ENCODE data around the gene CAMSAP1.
A peak's percentile ranks its signal among the peaks of the same experiment; 100 is the strongest.

CAMSAP1 gene

GRCh38 chr9:135798263-135798585 is 109.1 kb downstream of the CAMSAP1 start:
- no peak for TF ChIP-seq EZH2phosphoT487 (IDR thresholded peaks at IDR 0.05; ENCODE audit: low read depth)
- TF ChIP-seq, protein P1, sequence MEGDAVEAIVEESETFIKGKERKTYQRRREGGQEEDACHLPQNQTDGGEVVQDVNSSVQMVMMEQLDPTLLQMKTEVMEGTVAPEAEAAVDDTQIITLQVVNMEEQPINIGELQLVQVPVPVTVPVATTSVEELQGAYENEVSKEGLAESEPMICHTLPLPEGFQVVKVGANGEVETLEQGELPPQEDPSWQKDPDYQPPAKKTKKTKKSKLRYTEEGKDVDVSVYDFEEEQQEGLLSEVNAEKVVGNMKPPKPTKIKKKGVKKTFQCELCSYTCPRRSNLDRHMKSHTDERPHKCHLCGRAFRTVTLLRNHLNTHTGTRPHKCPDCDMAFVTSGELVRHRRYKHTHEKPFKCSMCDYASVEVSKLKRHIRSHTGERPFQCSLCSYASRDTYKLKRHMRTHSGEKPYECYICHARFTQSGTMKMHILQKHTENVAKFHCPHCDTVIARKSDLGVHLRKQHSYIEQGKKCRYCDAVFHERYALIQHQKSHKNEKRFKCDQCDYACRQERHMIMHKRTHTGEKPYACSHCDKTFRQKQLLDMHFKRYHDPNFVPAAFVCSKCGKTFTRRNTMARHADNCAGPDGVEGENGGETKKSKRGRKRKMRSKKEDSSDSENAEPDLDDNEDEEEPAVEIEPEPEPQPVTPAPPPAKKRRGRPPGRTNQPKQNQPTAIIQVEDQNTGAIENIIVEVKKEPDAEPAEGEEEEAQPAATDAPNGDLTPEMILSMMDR (IDR thresholded peaks at IDR 0.05; ENCODE audit: low read depth, low read length): no peak
- no peaks in the 10 kb centered on the region for H3K9me3 ChIP-seq (ENCODE audit: insufficient read depth, low read length)
- H3K4me3 ChIP-seq (ENCODE audit: low read length): no peak overlapping the region
- no peak overlapping the region for H3K27ac ChIP-seq (ENCODE audit: low read length)
- H3K79me2 ChIP-seq (ENCODE audit: low read length): no peaks in the 10 kb centered on the region
- no peaks in the 10 kb centered on the region for H3K27me3 ChIP-seq (ENCODE audit: low read depth, low read length)
- H3K36me3 ChIP-seq (replicated peaks; ENCODE audit: low read depth, low read length): no peaks in the 10 kb centered on the region
- H2AFZ ChIP-seq (ENCODE audit: low read depth, low read length): no peak overlapping the region
- no peaks in the 10 kb centered on the region for H3K4me1 ChIP-seq (ENCODE audit: low read length)
- no peaks in the 10 kb centered on the region for H4K20me1 ChIP-seq (ENCODE audit: insufficient read depth, low read length)
- no peak overlapping the region for H3K4me2 ChIP-seq (ENCODE audit: low read length)
- no peak overlapping the region for H3K9ac ChIP-seq (ENCODE audit: low read length)

DNA sequence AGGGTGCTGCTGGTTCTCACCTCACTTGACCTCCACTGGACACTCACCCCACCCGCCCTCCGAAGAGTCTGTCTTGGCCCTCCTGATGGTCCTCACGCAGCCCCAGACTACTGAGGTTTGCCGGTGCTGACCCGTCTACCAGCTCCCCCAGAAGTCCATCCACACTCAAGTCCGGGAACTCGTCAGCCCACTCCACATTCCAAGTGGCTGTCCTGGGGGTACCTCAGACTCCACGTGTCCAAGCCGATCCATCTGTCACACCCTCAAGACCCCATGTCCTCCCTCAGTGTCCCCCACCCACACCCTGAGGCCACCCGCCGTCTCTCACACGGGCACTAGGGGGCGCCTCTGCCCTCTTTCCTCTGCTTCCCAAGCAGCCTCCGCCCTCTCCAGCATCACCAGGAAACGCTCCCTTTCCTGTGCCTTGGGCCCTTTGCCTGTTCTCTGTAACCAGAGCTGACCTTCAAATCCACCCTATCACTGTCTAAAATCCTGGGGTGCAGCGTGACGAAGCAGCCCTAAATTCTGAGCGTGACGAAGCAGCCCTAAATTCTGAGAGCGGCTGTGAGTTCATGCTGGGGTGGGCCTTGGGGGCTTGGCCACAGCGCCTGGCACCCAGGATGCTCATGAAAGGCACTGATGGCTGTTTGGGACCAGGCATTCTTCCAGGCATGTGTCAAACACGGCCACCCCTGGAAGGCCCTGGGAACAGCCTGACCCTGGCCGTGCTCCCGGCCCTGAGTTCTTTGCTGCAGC is 109.7 kb downstream of the CAMSAP1 start:
- Histone ChIP-seq H3K9me3 (ENCODE audit: insufficient read depth, low read length) (no peaks in the 10 kb centered on the region), H3K36me3 (replicated peaks; ENCODE audit: low read depth, low read length) (no peaks in the 10 kb centered on the region), H3K4me2 (ENCODE audit: low read length) (no peak overlapping the region), H3K4me1 (ENCODE audit: low read length) (no peaks in the 10 kb centered on the region), H3K27ac (ENCODE audit: low read length) (no peak overlapping the region), H3K79me2 (ENCODE audit: low read length) (no peaks in the 10 kb centered on the region), H3K27me3 (ENCODE audit: low read depth, low read length) (no peaks in the 10 kb centered on the region), H2AFZ (ENCODE audit: low read depth, low read length) (no peak overlapping the region), H3K9ac (ENCODE audit: low read length) (no peak overlapping the region), H3K4me3 (ENCODE audit: low read length) (no peak overlapping the region), H4K20me1 (ENCODE audit: insufficient read depth, low read length) (no peaks in the 10 kb centered on the region)
- TF ChIP-seq EZH2phosphoT487 (IDR thresholded peaks at IDR 0.05; ENCODE audit: low read depth): no peak
- TF ChIP-seq, protein P1 (IDR thresholded peaks at IDR 0.05; ENCODE audit: low read depth, low read length): peak; percentile 66

GRCh38 chr9:135796784-135797485 is 110.4 kb downstream of the CAMSAP1 start:
- H3K36me3 ChIP-seq (replicated peaks; ENCODE audit: low read depth, low read length): no peaks in the 10 kb centered on the region
- no peak overlapping the region for H3K4me3 ChIP-seq (ENCODE audit: low read length)
- no peak overlapping the region for H2AFZ ChIP-seq (ENCODE audit: low read depth, low read length)
- H3K4me2 ChIP-seq (ENCODE audit: low read length): no peak overlapping the region
- no peaks in the 10 kb centered on the region for H3K27me3 ChIP-seq (ENCODE audit: low read depth, low read length)
- no peaks in the 10 kb centered on the region for H3K9me3 ChIP-seq (ENCODE audit: insufficient read depth, low read length)
- H3K79me2 ChIP-seq (ENCODE audit: low read length): no peaks in the 10 kb centered on the region
- TF ChIP-seq, protein P1 (IDR thresholded peaks at IDR 0.05; ENCODE audit: low read depth, low read length): no peak
- no peak for TF ChIP-seq EZH2phosphoT487 (IDR thresholded peaks at IDR 0.05; ENCODE audit: low read depth)
- H3K27ac ChIP-seq (ENCODE audit: low read length): no peak overlapping the region
- H3K9ac ChIP-seq (ENCODE audit: low read length): no peak overlapping the region
- no peaks in the 10 kb centered on the region for H4K20me1 ChIP-seq (ENCODE audit: insufficient read depth, low read length)
- H3K4me1 ChIP-seq (ENCODE audit: low read length): no peaks in the 10 kb centered on the region

DNA sequence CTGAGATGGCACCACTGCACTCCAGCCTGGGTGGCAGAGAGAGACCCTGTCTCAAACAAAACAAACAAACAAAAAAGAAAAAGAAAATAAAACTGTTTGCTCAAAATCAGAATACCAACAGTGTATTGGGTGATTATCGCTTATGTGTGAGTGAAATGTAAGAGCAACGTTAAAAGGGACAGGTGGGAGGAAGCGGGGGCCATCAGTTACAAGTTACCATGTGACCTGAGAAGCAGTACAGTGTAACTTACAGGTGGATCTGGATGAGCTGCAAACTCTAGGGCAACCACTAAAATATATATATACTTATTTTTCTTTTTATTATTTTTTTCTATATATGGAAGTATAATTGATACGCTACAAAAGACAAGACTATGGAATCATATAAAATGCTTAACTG is 112.0 kb downstream of the CAMSAP1 start:
- Histone ChIP-seq H3K27me3 (ENCODE audit: low read depth, low read length) (no peaks in the 10 kb centered on the region), H3K9me3 (ENCODE audit: insufficient read depth, low read length) (no peaks in the 10 kb centered on the region), H2AFZ (ENCODE audit: low read depth, low read length) (no peak overlapping the region), H3K4me3 (ENCODE audit: low read length) (no peak overlapping the region), H3K79me2 (ENCODE audit: low read length) (no peaks in the 10 kb centered on the region), H3K4me2 (ENCODE audit: low read length) (no peak overlapping the region), H3K9ac (ENCODE audit: low read length) (no peak overlapping the region), H3K36me3 (replicated peaks; ENCODE audit: low read depth, low read length) (no peaks in the 10 kb centered on the region), H3K4me1 (ENCODE audit: low read length) (no peaks in the 10 kb centered on the region), H4K20me1 (ENCODE audit: insufficient read depth, low read length) (no peaks in the 10 kb centered on the region), H3K27ac (ENCODE audit: low read length) (no peak overlapping the region)
- TF ChIP-seq, protein P1 (IDR thresholded peaks at IDR 0.05; ENCODE audit: low read depth, low read length): no peak
- TF ChIP-seq EZH2phosphoT487 (IDR thresholded peaks at IDR 0.05; ENCODE audit: low read depth): no peak

All from OCI-LY3 (cell line).